ENCODE data around the gene CLASP1. TPM values are rescaled to one million over a fixed set of nuclear protein-coding genes. Genes with fewer than 3 reads are reported as not detected.

The CLASP1 gene
- total and polyA plus RNA-seq, 2 of the 8 experiments (the other 6 are each of a cell fraction or from before 2014, with no cell fraction given): 7.3 to 53.9 TPM

DNA sequence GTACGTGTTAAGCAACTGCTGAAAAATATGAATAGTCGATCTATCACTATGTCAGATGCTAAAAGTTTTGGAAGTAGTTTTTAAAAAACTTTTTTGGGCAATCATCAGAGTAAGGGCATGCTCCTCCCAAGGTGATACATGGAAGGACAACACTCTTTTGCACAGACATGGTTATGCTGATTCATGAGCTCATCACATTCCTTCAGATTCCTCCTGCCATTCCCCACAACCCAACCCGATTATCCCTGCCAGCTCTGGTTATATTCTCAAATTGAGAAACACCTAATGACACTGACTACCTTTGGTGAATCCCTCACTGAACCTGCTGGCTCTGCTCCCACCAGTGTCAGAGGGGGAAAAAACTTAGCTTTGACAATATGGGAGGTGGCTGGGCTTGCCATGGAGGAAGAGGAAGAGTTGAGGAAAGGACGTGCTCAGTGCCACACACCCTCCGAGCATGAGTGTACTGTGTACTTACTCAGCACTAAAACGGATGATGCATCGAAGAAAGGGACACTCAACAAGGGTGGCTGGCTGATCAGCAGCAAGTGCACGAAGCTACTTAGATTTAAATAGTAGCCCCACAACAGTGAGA, 202.5 kb downstream of the CLASP1 start:
- H3K14ac ChIP-seq (ENCODE audit: insufficient read length): no peak overlapping the region
- no peak overlapping the region for H3K23ac ChIP-seq (ENCODE audit: insufficient read length)
- H3K9me3 ChIP-seq (ENCODE audit: insufficient read depth in 2 of 2, low read depth in 1 of 2, low read length in 1 of 2): no peaks in the 10 kb centered on the region
- no peak overlapping the region for H3K4me2 ChIP-seq (ENCODE audit: insufficient read depth in 1 of 2, low read depth in 2 of 2, low read length in 2 of 2)
- POLR2A ChIA-PET (ENCODE audit: partially characterized antibody): no interaction called here
- no peak overlapping the region; a peak in 1 of 7 replicates for H3K9ac ChIP-seq (replicated peaks in 1 of 4; ENCODE audit: extremely low read depth in 1 of 4, low read depth in 3 of 4, low read length in 3 of 4)
- no peak overlapping the region for H2AK5ac ChIP-seq (ENCODE audit: low read depth, low read length)
- no peak overlapping the region for H2BK12ac ChIP-seq (ENCODE audit: low read depth, low read length)
- H4K91ac ChIP-seq (replicated peaks; ENCODE audit: insufficient read length, low read length): no peak overlapping the region
- WGBS, 2 experiments (ENCODE audit: extremely low coverage in 1 of 2, insufficient coverage in 1 of 2, insufficient read length in 1 of 2, insufficient replicate concordance in 2 of 2, low coverage in 1 of 2, low lambda C conversion rate in 2 of 2, missing lambda C conversion rate in 1 of 2): 92% methylated on average over 8 of the region's 8 CpGs; no CpG with 5 or more reads in 1 of the 2 experiments
- no peak overlapping the region for H2BK5ac ChIP-seq (ENCODE audit: low read depth, low read length)
- no peak overlapping the region for H3K18ac ChIP-seq (ENCODE audit: extremely low read depth, low read length)
- H3K79me2 ChIP-seq (ENCODE audit: control insufficient read depth in 1 of 2, insufficient read depth in 2 of 2, low read length in 2 of 2): no peaks in the 10 kb centered on the region
- no peaks in the 10 kb centered on the region for H3K4me1 ChIP-seq (replicated peaks in 1 of 4; ENCODE audit: control insufficient read depth in 3 of 4, insufficient read depth in 4 of 4, low read length in 3 of 4)
- no peak overlapping the region for H3K56ac ChIP-seq (replicated peaks; ENCODE audit: insufficient read length, low read depth, low read length)
- H2BK120ac ChIP-seq (replicated peaks; ENCODE audit: low read depth, low read length): no peak overlapping the region
- H4K20me1 ChIP-seq (replicated peaks in 1 of 2; ENCODE audit: control insufficient read depth in 1 of 2, insufficient read depth in 2 of 2, low read length in 2 of 2): peaks cover 0 to 2% of the 10 kb centered on the region in 2 experiments
- H4K5ac ChIP-seq (ENCODE audit: insufficient read length, low read depth, low read length): no peak overlapping the region
- H2BK15ac ChIP-seq (ENCODE audit: low read length): no peak overlapping the region
- no peaks in the 10 kb centered on the region for H3K23me2 ChIP-seq (ENCODE audit: low read depth, low read length)
- peaks cover 16 to 59% (median 36%) of the 10 kb centered on the region in 4 experiments for H3K36me3 ChIP-seq (ENCODE audit: control insufficient read depth in 2 of 4, insufficient read depth in 4 of 4, low read length in 3 of 4)
- no peak overlapping the region for H4K8ac ChIP-seq (ENCODE audit: extremely low read depth, insufficient read depth, low read length)
- H3K79me1 ChIP-seq (ENCODE audit: low read depth, low read length): no peaks in the 10 kb centered on the region
- no peak overlapping the region for H3K4ac ChIP-seq (replicated peaks; ENCODE audit: insufficient read length, low read depth, low read length)
- no peak overlapping the region for H2AFZ ChIP-seq (ENCODE audit: low read length)
- CTCF ChIA-PET (ENCODE audit: partially characterized antibody): interaction anchor here (2.3 kb wide), 1 partner anchor 44 kb away, joined by 6 read pairs; no protein-coding TSS in a partner anchor
- no peak overlapping the region for H2BK20ac ChIP-seq (ENCODE audit: low read length)
- no peak overlapping the region for H3K27ac ChIP-seq (ENCODE audit: low read depth, low read length)
- FAIRE-seq (no peak), DNase-seq (ENCODE audit: low read depth in 1 of 2, low spot score in 2 of 2) (no peak)
- no peak overlapping the region for H3K4me3 ChIP-seq (ENCODE audit: extremely low read depth in 1 of 4, insufficient read depth in 2 of 4, low read depth in 3 of 4, low read length in 4 of 4)
- H3K27me3 ChIP-seq (replicated peaks in 1 of 4; ENCODE audit: control insufficient read depth in 3 of 4, extremely low read depth in 1 of 4, insufficient read depth in 3 of 4, low read length in 3 of 4): no peaks in the 10 kb centered on the region
- TF ChIP-seq KDM4A (IDR thresholded peaks at IDR 0.05; ENCODE audit: low read depth, low read length, severe bottlenecking): no peak
- no peak for TF ChIP-seq TCF12 (IDR thresholded peaks at IDR 0.05; ENCODE audit: low read depth, low read length)
- TF ChIP-seq POLR2AphosphoS5 (IDR thresholded peaks at IDR 0.05; ENCODE audit: low read depth, low read length): no peak
- no peak for TF ChIP-seq TAF7 (optimal IDR thresholded peaks at IDR 0.05; ENCODE audit: borderline replicate concordance, low read depth, low read length)
- no peak for TF ChIP-seq SP1 (IDR thresholded peaks at IDR 0.05; ENCODE audit: low read depth, low read length)
- TF ChIP-seq TAF1 (IDR thresholded peaks at IDR 0.05; ENCODE audit: low read depth, low read length): no peak
- no peak for TF ChIP-seq BRCA1 (IDR thresholded peaks at IDR 0.05; ENCODE audit: low read depth, low read length)
- TF ChIP-seq SRF (IDR thresholded peaks at IDR 0.05; ENCODE audit: low read depth, low read length): no peak
- no peak for TF ChIP-seq TBP (IDR thresholded peaks at IDR 0.05; ENCODE audit: low read depth, low read length)
- TF ChIP-seq EZH2 (IDR thresholded peaks at IDR 0.05; ENCODE audit: low read depth, low read length, severe bottlenecking): no peak
- no peak for TF ChIP-seq SIX5 (IDR thresholded peaks at IDR 0.05; ENCODE audit: low read depth, low read length)
- TF ChIP-seq POLR2A (IDR thresholded peaks at IDR 0.05; ENCODE audit: control extremely low read depth in 1 of 2, low read depth in 2 of 2, low read length in 2 of 2): no peak
- TF ChIP-seq ASH2L (IDR thresholded peaks at IDR 0.05; ENCODE audit: low read length): no peak
- no peak for TF ChIP-seq POU5F1 (IDR thresholded peaks at IDR 0.05; ENCODE audit: low read depth, low read length)
- no peak for TF ChIP-seq KDM5A (IDR thresholded peaks at IDR 0.05; ENCODE audit: low read length)
- TF ChIP-seq JUND (IDR thresholded peaks at IDR 0.05; ENCODE audit: low read length): no peak

Measured in H1 (cell line).